ENCODE data around the gene GSTCD.
"Not testable (repeated sequence)": the region's sequence is repeated elsewhere in the genome, so short reads cannot be mapped to it uniquely, and the experiment has no call there.

Gene GSTCD

DNA sequence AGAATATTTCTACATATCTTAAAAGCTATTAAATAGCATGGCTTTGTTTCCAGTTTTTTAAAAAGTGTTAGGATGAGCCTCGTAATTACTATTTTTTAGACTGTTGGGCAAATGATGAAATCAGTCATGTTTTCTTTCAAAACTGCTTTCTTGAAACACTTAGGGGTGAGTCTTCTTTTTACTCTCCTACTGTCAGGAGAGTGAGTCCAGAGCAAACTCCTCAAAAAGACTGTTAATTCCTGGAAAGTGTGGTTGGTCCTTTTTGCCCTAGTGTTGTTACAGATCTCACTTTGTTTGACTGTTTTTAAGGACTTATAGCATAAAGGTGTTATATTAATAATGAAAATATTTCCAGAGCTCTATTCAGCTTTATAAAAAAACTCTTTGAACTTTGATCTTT, 6.3 kb downstream of the GSTCD start:
- DNase-seq (ENCODE audit: low spot score) = no peak

DNA sequence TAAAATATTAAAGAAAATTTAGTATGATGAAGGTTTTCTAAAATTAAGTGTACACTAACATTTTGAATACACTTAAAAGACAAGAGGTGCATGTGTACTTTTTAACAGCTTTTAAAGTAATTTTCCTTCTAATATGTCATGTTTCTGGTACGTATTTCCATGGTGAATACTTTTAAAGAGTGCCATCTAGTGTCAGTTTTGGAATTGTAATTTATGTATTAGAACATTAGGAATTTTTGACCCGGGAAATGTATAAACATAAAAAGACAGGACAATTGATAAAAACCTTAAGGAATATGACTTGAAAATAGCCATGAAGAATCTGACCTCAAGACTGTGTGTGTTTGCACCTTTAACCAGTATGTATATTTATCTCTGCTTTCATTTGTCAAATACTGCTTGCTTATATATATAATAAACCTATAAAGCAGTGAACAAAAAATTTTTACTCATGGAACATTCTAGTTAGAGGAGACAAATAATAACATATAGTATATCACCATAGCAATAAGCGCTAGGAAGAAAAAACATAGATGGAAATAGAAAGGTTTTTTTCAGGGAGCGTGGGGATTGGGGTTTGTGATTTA, 7.2 kb downstream of the GSTCD start:
- no peak for DNase-seq (ENCODE audit: low spot score)

DNA sequence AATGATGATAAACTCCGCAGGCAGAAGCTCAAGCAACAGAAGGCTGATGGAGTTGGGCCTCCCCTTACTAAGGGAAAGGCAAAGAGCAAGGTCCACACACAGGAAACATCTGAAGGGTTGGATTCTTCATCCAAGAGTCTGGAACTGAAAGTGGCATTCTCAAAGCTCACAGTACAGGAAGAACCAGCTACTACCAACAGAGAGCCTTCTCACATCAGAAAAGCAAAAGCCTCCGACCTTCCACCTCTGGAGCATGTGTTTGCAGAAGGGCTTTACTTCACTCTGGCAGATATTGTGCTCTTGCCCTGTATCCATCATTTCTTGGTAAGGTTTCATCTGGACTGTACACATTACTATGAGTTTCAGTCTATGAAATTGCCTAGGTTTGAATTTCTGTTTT, 10.6 kb downstream of the GSTCD start:
- DNase-seq (ENCODE audit: low spot score) = no peak

DNA sequence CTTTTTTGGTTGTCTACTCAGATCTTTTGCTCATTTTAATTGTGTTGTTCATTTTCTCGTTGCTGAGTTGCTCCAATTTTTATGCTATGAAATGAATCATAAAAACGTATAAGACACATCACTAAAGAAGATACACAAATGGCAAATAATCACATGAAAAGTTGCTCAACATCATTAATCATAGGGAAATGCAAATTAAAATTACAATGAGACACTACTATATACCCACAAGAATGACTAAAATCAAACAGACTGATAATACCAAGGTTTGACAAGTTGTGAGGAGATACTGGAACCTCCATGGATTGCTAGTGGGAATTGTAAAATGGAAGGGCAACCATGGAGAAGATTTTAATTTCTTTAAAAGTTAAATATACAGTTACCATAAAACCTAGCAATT, 17.0 kb downstream of the GSTCD start:
- DNase-seq (ENCODE audit: low spot score) = no peak

DNA sequence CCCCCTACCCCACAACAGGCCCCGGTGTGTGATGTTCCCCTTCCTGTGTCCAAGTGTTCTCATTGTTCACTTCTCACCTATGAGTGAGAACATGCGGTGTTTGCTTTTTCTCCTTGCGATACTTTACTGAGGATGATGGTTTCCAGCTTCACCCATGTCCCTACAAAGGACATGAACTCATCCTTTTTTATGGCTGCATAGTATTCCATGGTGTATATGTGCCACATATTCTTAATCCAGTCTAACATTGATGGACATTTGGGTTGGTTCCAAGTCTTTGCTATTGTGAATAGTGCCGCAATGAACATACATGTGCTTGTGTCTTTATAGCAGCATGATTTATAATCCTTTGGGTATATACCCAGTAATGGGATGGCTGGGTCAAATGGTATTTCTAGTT, 21.3 kb downstream of the GSTCD start:
- not testable (repeated sequence) for DNase-seq (ENCODE audit: low spot score)

DNA sequence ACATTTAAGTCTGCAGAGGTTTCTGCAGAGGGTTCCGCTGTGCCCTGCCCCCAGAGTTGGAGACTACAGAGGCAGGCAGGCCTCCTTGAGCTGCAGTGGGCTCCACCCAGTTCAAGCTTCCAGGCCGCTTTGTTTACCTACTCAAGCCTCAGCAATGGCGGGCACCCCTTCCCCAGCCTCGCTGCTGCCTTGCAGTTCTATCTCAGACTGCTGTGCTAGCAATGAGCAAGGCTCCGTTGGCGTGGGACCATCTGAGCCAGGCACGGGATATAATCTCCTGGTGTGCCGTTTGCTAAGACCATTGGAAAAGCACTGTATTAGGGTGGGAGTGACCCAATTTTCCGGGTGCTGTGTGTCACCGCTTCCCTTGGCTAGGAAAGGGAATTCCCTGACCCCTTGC, 26.6 kb downstream of the GSTCD start:
- DNase-seq (ENCODE audit: low spot score) = not testable (repeated sequence)

DNA sequence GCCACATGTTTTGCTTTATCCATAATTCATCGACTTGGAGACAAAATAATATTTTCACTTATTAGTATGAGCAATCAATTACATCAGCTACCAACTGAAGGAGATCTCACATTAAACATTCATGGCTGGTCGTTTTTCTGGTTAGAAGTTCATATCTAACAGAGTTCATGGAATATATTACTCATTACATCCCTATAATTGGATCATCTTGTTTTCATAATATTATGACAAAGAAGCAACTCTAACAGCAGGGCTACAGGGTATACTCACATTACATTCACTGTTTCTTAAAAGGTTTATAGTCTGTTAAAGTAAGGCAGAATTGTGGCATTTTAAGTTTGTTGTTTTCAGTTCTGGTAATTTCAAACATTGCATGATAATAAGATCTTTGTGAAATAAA, 33.0 kb downstream of the GSTCD start:
- no peak for DNase-seq (ENCODE audit: low spot score)

DNA sequence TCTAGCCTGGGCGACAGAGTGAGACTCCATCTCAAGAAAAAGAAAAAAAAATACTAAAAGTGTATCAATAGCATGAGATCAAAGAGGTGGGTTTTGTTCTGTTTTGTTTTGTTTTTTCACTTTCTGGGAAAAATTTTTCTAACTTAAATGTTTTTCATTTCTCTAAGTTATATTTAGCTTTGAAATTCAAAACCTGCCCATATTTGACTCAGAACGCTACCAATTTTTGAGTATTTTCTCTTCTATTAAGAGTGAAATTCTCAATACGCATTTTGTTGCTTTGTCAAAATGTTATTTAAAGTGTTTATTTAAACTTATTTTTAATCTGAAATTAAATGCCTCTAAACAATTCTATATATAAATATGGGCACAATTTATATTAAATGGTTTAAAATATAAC, 39.6 kb downstream of the GSTCD start:
- no peak for DNase-seq (ENCODE audit: low spot score)

DNA sequence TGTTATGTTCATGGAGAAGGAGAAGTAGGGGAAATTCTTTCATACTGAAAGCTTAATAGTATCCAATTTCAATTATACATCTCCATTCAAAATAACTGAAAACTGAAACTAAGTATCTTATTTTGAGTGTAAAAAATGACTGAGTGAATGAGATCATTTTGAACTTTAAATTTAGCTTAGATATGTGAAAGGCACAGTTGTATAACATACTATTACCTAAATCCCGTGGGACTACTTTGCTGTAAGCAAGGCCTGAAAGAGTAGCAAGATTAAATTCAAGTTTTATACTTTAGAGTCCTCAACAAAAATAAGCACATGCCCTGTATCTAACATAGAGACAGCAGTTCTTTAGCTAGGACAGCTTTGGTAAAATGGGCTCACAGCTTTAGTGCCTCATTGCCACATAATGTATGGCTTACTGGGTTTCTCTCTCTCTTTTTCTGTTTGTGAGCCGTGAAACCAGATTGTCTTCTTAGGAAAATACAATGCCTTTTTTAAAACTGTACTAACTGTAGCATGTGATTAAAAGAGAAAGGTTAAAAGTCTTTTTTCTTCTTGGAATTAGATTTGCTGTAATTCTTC, 43.2 kb downstream of the GSTCD start:
- peak; percentile 8 for DNase-seq (ENCODE audit: low spot score)

DNA sequence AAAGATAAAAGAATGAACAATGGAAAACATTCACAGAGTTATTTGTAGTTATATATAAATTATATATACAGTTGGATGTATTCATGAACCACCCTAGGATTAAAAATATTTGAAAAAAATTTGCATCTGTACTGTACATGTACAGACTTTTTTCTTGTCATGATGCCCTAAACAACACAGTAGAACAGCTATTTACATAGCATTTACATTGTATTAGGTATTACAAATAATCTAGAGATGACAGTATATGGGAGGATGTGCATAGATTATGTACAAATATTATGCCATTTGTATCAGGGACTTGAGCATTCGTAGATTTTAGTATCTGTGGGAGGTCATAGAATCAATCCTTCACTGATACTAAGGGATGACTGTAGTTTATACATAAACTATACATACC, 44.8 kb downstream of the GSTCD start:
- DNase-seq (ENCODE audit: low spot score) = no peak

DNA sequence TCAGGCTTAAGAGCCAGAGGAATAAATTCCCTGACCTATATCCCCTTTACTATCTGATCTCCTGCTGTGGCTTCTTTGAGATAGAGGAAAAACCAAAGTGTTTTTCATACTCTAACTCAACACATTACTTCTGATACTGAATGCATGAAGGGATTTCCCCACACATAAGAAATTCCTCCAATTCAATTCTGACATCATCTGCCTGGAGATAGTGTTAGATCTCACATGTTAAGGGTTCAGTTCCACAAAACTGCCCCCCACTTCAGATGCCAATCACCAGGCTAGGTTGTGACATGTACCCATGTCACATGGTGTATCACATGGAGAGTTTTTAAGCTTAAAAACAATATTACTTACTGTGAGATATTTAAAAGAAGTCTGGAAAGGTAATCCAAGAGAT, 46.8 kb downstream of the GSTCD start:
- no peak for DNase-seq (ENCODE audit: low spot score)

DNA sequence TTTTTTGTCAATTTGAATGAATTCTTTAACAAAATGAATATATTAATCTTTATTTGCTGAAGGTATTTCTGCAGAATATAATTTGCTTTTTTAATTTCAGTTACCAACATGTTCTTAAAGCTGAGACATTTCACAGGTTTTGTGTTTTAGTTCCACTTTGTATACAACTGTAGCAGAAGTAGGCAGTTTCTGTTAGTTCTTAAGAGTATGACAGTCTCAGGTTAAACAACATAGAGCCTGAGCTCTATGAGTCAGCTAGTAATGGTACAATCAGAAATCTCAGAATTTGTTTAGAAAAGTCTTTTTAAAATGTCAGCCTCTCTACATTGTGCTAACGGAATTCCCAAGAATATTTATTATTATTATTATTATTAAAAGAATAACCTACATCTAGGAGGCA, 50.4 kb downstream of the GSTCD start:
- DNase-seq (ENCODE audit: low spot score) = no peak

DNA sequence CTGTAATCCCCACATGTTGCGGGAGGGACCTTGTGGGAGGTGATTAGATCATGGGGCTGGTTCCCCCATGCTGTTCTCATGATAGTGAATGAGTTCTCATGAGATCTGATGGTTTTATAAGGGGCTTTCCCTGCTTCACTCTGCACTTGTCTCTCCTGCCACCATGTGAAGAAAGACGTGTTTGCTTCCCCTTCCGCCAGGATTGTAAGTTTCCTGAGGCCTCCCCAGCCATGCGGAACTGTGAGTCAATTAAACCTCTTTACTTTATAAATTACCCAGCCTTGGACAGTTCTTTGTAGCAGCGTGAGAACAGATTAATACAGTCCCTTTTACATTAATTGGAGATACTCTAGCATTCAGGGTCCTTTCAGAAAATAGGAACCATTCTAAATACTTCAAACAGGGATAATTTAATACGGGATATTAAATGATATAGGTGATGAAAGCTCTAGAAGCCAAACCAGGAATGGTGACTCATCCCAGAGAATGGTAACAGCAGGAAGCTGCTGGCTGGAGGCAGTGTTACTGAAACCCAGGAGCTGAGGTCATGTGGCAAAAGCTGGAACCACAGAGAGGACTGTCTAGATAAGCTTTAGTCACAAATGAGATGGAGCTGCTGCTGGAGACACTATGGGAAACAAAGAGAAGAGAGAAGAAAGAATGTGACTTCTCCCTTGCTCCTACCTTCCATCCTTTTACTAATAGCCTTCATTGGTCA, 57.3 kb downstream of the GSTCD start:
- DNase-seq (ENCODE audit: low spot score) = no peak

DNA sequence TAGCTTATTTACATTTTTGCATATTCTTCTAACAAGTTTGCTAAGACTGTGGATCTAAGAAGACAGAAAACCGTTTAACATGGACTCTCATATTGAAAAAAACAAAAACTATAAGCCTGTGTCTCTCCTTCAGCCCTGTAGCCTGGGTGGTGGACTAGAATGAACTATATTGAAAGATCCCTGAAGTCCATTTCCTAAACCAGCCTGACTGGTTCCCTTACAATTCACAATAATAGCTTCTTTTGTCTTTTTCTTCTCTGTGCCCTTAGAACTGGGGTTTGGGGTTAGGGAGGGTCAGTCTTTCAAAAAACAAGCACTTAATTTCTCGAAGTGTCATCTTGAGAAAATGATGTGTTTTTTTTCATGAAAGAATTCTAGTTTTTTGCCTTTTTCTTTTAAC, 59.0 kb downstream of the GSTCD start:
- DNase-seq (ENCODE audit: low spot score) = no peak

DNA sequence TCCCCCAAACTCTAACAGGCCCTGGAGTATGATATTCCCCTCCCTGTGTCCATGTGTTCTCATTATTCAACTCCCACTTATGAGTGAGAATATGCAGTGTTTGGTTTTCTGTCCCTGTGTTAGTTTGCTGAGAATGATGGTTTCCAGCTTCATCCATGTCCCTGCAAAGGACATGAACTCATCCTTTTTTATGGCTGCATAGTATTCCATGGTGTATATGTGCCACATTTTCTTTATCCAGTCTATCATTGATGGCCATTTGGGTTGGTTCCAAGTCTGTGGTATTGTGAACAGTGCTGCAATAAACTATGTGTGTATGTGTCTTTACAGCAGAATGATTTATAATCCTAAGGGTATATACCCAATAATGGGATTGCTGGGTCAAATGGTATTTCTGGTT, 61.9 kb downstream of the GSTCD start:
- DNase-seq (ENCODE audit: low spot score) = not testable (repeated sequence)

DNA sequence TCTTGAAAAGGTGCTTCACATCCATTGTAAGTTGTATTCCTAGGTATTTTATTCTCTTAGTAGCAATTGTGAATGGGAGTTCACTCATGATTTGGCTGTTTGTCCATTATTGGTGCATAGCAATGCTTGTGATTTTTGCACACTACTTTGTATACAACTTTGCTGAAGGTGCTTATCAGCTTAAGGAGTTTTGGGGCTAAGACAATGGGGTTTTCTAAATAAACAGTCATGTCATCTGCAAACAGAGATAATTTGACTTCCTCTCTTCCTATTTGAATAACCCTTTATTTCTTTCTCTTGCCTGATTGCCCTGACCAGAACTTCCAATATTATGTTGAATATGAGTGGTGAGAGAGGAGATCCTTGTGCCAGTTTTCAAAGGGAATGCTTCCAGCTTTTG, 63.5 kb downstream of the GSTCD start:
- not testable (repeated sequence) for DNase-seq (ENCODE audit: low spot score)

DNA sequence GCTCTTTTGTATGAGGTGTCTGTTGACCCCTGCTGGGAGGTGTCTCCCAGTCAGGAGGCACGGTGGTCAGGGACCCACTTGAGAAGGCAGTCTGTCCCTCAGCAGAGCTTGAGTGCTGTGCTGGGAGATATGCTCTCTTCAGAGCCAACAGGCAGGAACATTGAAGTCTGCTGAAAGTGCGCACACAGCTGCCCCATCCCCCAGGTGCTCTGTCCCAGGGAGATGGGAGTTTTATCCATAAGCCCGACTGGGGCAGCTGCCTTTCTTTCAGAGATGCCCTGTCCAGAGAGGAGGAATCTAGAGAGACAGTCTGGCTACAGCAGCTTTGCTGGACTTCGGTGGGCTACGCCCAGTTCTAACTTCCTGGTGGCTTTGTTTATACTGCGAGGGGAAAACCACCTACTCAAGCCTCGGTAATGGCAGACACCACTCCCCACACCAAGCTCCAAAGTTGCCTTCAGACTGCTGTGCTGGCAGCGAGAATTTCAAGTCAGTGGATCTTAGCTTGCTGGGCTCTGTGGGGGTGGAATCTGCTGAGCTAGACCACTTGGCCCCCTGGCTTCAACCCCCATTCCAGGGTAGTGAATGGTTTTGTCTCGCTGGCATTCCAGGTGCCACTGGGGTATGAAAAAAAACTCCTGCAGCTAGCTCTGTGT, 67.3 kb downstream of the GSTCD start:
- DNase-seq (ENCODE audit: low spot score) = not testable (repeated sequence)

DNA sequence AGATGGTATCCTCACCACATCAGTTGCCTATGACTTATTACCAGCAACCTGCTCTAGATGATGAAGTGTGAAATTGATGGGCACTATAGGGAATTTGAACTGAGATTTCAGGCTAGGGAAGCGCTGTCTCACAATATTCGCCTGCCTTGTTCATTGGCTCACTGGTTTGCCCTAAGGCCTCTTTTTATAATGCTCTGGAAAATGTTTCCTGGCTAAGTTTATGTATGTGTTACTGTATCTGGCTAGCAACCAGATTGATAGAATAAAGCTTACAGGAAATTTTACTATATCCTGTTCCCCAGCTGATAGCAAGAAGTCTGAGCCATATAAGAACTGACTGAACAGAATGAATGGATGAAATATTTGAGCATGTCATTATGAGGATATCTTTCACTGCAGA, 71.6 kb downstream of the GSTCD start:
- DNase-seq (ENCODE audit: low spot score) = no peak

DNA sequence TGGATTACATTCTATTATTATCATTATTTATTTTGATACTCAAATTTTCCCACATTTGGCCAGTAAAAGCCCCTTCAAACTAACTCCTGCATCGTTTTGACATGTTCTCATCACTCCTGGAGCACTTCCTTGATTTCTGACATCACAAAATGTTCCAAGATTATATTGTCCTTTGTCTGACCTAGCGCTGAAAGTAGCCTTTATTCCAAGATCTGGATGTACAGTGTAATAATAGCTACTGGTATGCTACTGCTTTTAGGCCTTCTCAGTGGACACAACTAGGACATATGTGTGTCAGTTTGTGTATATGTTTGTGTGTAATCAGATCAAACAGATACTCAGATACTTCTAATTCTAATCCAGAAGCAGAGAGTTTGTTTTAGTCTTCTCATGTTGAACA, 76.2 kb downstream of the GSTCD start:
- DNase-seq (ENCODE audit: low spot score) = no peak

DNA sequence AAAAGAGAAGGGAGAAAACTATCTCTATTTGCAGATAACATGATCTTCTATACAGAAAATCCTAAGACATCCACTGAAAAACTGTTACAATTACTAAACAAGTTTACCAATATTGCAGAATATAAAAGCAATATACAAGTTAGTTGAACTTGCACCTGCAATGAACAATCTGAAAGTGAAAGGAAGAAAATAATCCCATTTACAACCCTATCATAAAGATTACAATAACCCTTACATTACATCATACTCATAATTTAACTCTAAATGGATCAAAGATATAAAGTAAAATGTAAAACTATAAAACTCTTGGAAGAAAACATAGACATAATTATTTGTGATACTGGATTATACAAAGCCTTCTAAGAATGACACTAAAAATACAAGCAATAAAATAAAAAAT, 77.2 kb downstream of the GSTCD start:
- DNase-seq (ENCODE audit: low spot score) = no peak

DNA sequence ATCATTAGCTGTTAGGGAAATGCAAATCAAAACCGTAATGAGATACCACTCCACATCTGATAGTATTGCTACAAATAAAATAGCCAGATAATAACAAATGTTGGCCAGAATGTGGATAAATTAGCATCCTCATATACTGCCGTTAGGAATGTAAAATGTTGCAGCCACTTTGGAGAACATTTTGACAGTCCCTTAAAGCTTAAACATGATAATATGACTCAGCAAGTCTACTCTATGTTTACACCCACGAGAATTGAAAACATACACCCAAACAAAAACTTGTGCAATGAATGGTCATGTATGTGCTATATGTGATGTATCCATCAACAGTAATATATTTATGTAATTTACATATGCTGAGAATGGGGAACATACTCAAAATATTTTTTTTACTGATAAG, 78.2 kb downstream of the GSTCD start:
- no peak for DNase-seq (ENCODE audit: low spot score)

DNA sequence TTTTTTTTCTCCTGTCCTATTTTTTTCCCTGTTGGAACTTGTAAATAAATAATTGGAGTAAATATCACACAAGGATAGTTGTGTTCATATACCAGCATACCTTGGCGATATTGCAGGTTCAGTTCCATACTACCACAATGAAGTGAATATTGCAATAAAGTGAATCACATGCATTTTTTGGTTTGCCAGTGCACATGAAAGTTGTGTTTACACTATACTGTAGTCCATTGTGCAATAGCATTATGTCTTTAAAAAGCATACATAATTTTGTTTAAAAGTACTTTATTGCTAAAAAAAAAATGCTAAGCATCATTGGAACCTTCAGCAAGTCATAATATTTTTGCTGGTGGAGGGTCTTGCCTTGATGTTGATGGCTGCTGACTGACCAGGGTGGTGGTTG, 88.6 kb downstream of the GSTCD start:
- no peak for DNase-seq (ENCODE audit: low spot score)

DNA sequence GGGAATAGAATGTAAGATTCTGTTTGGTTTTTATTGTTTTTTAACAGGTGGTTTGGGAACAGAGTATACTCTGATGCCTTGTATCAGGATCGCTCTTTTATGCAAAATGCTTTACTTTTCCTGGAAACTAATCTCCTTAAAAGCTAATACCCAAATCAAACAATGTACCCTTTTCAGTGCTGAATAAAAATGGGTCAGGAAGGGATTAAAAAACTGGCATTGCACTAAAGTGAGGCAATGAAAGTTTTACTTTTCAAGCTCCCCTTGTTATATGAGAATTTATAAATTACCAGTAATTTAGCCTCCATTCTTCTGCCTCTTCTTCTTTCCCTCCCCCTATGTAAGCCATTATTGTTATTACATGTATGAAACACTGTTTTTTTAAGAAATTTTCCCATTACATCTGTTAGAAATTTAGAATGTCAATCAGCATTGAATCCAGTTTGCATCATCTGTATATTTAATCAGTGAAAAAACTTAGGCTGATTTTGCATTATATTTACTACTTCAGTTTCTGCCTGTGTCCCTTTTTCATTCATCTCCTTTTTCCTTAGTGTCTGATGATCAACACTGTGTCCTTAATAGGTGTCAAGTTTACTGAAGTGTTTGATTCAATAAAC, 97.0 kb downstream of the GSTCD start:
- no peak for DNase-seq (ENCODE audit: low spot score)

All from putamen (tissue), 1 donor.